ENCODE data around the gene CCDC112. TPM values are rescaled to one million over a fixed set of nuclear protein-coding genes. Genes with fewer than 3 reads are reported as not detected.
"Not testable (repeated sequence)": the region's sequence is repeated elsewhere in the genome, so short reads cannot be mapped to it uniquely, and the experiment has no call there.

CCDC112 gene, protein sequence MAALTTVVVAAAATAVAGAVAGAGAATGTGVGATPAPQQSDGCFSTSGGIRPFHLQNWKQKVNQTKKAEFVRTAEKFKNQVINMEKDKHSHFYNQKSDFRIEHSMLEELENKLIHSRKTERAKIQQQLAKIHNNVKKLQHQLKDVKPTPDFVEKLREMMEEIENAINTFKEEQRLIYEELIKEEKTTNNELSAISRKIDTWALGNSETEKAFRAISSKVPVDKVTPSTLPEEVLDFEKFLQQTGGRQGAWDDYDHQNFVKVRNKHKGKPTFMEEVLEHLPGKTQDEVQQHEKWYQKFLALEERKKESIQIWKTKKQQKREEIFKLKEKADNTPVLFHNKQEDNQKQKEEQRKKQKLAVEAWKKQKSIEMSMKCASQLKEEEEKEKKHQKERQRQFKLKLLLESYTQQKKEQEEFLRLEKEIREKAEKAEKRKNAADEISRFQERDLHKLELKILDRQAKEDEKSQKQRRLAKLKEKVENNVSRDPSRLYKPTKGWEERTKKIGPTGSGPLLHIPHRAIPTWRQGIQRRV
- total RNA-seq, result 4.6 TPM
- long read RNA-seq, partial matches to known transcripts, result 6 of 8 reads
- long read RNA-seq, other reads (novel, unspliced or antisense), result 0 of 8 reads

DNA sequence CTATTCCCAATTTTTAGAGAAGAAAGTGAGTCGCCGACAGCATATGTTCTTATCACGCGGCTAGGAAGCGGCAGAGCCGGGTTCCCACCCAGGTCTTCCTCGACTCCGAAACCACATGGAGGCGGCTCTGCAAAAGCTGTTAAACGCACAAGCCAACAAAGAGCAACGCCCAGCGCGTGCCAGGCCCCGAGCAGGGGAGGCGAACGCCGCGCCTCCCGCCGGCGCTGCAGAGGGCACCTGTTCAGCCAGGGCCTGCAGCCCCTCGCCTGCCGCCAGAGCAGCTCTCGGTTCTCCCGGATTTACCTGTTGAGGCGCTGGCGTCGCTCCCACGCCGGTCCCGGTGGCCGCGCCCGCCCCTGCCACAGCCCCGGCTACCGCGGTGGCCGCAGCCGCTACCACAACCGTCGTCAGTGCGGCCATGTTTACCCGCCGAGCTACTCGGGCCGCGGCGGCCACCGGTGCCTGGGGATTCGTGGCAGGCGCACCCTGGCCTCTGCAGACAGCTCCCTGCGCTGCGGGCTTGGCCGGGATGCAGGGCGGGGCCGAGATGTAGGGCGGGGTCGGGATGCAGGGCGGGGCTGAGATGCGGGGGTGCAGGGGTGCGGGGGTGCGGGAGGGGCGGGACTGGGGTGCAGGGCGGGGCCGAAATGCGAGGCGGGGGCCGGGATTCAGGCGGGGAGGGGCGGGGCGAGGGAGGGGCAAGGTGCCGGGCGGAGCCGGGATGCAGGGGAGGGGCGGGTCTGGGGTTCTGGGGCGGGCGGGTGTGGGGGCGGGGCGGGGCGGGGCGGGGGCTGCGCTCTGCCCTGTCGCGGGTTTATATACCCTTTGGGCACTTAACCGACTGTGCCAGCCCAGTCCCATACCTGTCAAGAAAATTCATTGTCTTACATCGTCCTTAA lies at the start of gene CCDC112:
Gene CCDC112, minus strand, starts transcription at position 531 of the 899 bp plus-strand sequence. Its CDS starts 111 bp downstream, at position 420.
- DNase-seq (peak; percentile 88), ATAC-seq (peak; percentile 95)
- intact Hi-C loops (cut with micrococcal nuclease), result no loop called here

DNA sequence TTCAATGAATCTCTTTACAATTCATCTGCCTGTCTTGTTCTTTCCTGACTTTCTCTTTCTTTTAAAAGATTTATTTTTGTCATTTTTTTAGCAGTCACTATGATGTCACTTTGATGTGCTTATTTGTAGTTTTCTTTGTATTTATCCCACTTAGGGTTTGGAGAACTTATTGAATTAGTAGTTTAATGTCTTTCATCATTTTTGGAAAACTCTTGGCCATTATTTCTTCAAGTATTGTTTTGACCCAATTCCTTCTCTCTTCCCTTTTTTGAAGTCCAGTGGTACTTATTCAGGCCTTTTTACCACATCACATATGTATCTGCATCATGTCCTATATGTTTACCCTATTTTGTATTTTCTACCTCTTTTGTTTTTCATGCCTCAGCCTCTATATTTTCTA lies 48.9 kb upstream of the CCDC112 start:
- DNase-seq (no peak), ATAC-seq (no peak)
- intact Hi-C loops (cut with micrococcal nuclease), result no loop called here

DNA sequence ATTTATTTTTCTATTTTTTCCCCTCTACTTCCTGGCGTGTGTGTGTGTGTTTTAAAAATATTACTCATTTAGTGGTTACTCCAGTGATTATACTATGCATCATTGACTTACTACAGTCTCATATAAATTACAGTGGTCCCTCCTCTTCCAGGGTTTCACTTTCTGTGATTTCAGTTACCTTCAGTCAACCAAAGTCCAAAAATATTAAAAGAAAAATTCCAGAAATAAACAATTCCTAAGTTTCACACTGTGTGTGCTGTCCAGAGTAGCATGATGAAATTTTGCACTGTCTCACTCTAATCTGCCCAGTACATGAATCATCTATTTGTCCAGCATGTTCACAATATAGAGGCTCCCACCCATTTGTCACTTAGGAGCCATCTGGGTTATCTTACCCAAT lies 47.4 kb upstream of the CCDC112 start:
- no peak for DNase-seq
- no peak for ATAC-seq
- intact Hi-C loops (cut with micrococcal nuclease), result no loop called here

DNA sequence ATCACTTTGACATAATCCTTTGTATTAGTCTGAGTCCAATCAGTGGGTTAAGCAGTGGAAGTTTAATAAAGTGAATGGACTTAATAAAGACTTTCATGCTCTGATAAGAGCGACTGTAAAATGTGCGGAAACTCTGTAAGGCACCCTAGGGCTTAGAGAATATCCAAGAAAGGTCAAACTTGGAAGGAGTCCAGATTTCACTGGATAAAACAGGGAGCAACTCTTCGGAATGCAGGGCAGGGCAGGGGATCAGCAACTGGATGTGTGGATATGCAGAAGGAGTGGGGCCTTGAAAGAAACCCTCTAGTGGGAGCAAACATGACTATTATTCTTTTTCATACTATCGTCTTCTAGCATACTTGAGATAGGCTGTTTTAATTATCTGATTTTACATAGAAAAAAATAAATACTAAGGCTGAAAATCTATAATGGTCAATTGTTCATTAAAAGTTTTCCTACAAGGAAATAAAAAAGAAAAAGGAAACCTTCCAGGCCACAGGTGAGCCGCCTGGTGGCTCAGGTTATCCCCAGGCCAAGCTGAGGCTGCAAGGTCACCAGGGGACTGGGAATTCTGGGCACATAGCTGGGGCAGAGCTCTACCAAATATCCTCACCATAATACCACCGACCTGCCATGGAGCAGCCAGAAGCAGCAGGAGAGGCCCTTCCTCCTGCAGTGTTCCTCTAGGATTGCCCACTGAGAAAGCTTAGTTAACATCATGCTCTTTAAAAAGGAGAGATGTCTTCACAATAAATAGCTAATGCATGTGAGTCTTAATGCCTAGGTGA lies 46.3 kb upstream of the CCDC112 start:
- intact Hi-C loops (cut with micrococcal nuclease), result no loop called here
- ATAC-seq (no peak), DNase-seq (no peak)

DNA sequence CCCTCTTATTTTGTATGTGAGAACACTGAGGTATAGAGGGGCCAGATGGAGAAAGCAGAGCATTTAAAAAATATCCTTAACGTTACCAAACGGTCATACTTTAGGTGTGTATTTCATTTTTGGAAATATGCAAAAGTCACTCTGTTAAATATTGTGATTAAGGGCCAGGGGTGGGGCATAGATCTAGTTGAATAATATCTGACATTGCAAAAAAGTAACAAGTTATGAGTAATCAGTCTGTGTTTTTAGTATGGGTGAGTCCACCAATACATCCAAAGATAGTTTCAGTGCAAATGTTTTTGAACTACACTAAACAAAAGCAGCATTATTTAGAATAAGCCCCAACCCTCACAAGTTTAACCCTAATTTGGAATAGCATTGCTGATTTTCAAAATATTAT lies 45.3 kb upstream of the CCDC112 start:
- no peak for ATAC-seq
- intact Hi-C loops (cut with micrococcal nuclease), result no loop called here
- no peak for DNase-seq

DNA sequence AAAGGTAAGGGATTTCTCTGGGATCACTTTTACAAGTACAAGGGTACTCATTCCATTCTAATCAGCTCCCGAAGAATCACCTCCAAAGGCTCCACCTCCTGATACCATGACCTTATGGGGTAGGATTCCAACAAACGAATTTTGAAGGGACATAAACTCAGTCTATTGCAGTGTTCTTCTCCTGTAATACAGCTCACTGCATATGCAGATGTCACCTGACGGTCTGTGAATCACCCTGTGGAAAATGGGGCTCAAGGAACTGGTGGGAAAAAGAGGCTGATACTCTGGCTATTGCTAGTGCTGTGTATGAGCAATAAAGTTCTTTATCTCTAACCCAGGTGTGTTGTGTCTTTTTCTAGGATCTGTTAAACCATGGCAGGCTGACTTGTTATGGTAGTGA lies 42.4 kb upstream of the CCDC112 start:
- no peak for ATAC-seq
- intact Hi-C loops (cut with micrococcal nuclease), result no loop called here
- no peak for DNase-seq

DNA sequence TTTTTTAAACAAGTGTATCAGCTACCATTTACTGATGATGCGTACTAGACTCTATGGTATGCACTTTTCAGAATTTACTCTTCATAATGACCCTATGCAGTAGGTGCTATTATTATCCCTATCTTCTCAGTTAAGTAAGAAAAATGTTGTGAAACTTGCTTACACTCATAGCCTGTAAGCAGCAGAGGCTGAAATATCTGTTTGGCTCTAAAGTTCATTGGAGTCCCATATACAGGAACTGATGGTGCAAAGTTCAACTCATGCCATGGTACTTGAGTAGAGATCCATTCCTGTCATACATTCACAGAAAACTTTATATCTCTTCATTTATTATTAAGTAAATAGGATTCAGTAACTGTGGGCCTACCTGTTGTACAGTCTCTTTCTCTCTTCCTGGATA lies 41.4 kb upstream of the CCDC112 start:
- no peak for ATAC-seq
- no peak for DNase-seq
- intact Hi-C loops (cut with micrococcal nuclease), result no loop called here

DNA sequence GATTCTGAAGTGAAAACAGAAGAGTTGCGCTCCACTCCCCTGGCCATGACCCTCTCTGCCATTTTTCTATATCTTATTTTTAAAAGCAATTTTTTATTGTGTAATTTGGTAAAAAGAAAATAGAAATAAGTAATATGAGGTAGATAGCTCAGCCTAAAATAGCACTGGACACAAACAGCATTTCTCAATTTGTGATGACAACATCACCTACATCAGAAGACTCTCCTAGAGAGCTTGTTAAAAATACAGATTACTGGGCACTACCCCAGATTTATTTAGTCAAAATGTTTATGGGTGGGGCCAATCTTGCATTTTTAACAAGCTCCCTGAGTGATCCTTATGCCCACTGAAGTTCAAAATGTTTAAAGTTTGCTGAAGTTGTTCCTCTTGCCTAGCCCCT lies 40.5 kb upstream of the CCDC112 start:
- ATAC-seq, result no peak
- intact Hi-C loops (cut with micrococcal nuclease), result no loop called here
- no peak for DNase-seq

DNA sequence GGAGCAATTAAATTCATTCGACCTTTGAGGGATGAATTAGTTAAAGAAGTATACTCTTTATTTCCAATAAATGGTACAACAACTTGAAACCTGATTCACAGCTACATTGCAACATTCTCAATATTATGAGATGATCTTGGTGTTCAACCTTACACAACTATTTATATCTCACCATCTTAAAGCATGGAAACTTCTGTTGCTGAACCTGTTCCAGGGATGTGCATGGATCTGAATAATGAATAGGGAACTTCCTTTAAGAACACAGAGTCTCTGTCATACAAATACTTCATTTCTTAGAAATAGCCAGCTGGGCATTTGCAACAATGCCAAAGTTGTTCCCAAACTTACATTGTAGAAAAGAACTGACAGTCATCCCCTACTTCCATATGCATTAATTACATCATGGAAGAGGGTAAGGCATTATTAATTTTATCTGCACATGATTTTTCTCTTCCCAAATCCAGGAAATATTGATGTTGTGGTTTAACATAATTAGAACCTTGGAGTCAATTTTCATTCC lies 39.8 kb upstream of the CCDC112 start:
- intact Hi-C loops (cut with micrococcal nuclease), result no loop called here
- ATAC-seq (no peak), DNase-seq (no peak)

DNA sequence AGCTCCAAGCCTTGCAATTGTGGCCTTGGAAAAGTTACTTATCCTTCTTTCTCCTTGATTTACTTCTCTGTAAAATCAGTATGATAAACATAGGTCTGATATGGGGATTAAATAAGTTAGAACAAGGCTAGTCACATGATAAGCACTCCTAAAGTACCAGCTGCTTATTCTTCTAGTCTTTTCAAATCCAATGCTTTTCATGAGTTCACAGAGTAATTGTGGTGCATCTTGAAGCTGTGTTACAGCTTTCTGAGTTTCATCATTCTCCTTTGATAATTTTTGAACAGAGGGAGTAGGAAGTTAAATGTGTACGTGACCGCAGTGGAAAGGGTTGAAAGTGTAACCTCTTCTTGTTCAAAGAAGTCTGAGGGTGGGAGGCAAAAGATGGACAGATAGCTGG lies 38.8 kb upstream of the CCDC112 start:
- ATAC-seq, result no peak
- intact Hi-C loops (cut with micrococcal nuclease), result no loop called here

DNA sequence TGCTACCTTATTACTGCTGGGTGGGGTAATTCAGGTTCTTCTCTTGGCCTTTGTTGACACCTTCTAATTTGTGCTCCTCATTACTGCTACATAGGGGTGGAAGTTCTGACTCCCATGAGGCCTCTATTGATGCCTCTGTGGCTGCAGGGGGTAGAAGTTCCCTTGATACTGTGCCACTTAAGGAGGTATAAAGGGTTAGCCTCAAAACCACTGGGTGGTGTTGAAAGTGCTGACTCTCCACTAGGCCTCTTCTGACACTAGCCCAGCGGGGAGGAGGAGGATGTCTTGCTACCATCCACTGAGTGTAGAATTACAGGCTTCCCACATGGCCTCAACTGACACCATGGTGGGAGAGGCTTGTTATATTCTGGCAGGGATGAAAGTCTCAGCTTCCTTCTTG lies 36.7 kb upstream of the CCDC112 start:
- ATAC-seq, result no peak

More for the DNA sequence above, 38.8 kb upstream of the CCDC112 start:
- DNase-seq, result no peak

DNA sequence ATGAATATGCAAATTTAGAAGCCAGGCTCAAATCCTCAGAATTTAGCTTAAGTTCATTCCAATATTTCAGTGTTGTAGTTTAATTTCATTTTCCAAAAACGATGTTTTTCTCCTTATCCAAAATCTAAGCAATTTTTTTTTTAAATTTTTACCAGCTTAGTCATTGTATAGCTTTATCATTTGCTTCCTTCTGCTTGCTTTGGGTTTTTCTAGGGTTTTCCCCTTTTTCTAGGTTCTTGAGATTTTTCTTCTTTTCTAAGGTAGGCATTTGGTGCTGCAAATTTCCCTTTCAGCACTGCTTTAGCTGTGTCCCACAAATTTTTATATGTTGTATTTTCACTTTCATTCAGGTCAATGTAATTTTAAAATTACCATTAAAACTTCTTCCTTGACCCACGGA lies 34.4 kb upstream of the CCDC112 start:
- DNase-seq, result no peak
- ATAC-seq, result no peak
- intact Hi-C loops (cut with micrococcal nuclease), result no loop called here

More for the DNA sequence above, 36.7 kb upstream of the CCDC112 start:
- no peak for DNase-seq
- intact Hi-C loops (cut with micrococcal nuclease), result no loop called here

DNA sequence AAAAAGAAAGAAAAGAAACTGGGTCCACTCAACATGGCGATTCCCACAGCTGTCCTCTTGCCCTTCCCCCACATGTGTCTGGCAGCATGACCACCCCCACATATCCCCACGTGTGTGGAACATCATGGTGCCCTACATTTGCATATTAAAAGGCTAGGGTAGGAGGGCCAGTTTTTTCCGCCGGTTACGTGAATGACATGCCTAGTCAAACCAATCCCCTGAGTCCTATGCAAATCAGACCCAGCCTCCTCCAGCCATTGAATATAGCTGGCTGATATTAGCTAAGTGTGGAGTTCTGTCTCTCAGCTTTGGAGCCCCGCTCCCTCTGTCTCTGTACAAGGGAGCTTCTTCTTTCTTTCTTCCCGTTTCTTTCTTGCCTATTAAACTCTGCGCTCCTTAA lies 33.0 kb upstream of the CCDC112 start:
- DNase-seq (no peak), ATAC-seq (no peak)
- intact Hi-C loops (cut with micrococcal nuclease), result no loop called here

DNA sequence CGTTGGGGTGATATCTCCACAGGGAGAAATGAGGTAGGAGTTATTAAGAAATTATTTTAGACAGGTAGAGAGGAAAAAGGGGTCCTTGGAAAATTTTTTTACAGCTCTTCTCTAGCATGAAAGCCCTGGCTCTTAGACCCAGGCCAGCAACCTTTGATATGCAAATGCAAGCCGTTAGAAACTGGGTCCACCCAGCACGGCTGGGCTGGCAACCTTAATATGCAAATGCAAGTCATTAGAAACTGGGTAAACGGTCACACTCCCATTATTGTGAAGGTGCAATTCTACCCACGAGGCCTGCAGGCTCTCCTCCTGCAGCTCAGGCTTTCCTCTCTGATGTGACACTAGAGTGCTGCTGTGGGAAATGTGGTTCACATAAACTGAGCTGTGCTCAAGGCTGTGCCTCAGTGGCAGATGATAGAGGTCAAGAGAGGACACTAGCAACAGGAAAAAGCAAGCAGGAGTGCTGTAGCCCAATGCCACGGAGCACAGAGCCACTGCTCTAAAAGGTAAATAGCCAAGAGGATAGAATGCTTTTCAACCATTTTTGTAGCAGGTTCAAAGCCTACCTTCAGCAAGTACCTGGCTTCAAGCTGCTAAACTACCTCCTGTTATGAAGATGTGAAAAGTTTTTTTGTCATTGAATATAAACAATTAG lies 32.3 kb upstream of the CCDC112 start:
- ATAC-seq; DNase-seq; intact Hi-C loops (cut with micrococcal nuclease): not testable (repeated sequence)

DNA sequence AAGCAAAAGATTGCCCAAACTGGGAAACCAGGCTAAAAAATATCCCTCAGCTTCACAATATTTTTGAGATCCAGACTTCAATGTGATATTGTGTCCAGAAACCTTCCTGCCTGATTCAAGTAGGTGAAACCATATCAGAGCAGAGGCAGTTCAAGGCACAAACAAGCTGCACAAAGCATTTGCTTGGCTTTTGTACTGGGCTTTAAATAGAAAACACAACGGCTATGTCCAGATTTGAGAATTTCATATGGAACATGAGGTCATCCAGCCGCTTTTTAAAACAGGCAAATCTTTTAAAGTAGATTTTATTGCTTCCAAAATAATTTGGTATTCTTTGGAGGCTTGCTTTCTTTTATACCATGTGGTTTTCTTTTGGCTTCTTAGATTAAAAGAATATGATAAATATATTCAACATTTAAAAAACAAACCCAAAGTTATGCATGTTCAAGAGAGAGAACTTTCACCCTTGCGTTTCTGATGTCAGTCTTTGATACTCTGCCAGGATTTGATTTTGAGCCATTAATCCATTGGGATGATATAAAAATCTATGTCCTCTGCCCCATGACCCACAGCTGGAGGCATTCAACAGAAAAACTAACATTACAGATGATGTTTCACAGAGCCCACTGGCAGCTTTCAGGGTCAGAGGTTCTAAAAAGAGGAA lies 29.0 kb upstream of the CCDC112 start:
- intact Hi-C loops (cut with micrococcal nuclease), result no loop called here
- DNase-seq (no peak), ATAC-seq (peak; percentile 83)

DNA sequence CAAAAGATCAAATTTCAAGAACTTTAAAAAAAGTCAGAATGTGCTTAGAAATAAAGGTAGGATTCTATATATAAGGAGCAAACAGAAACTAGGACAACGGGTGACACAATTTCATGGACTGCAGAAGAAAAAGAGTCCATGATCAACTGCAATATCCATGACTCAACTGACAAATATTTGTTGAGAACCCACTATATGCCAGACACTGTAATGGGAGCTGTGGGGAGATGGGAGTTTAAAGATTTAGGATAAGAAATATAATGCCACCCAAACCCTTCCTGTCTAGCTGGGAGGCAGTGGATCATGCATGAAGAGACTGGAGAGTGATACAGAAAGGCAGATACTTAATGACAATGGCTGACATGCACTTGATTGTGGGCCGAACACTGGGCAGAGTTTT lies 27.6 kb upstream of the CCDC112 start:
- intact Hi-C loops (cut with micrococcal nuclease), result no loop called here

DNA sequence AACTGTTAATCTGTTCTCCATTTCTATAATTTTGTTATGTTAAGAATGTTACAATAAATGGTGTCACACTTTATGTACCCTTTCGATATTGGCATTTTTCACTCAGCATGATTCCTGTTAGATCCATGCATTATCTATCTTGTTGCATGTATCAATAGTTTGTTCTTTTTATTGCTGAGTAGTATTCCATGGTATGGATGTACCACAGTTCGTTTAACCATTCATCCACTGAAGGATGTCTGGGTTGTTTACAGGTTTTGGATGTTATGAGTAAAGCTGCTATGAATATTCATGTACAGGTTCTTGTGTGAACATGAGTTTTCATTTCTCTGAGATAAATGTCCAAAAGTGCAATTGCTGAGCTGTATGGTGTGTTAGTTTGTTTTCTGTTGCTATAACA lies 26.3 kb upstream of the CCDC112 start:
- intact Hi-C loops (cut with micrococcal nuclease), result no loop called here
- ATAC-seq (no peak), DNase-seq (no peak)

More for the DNA sequence above, 27.6 kb upstream of the CCDC112 start:
- DNase-seq, result no peak
- no peak for ATAC-seq

DNA sequence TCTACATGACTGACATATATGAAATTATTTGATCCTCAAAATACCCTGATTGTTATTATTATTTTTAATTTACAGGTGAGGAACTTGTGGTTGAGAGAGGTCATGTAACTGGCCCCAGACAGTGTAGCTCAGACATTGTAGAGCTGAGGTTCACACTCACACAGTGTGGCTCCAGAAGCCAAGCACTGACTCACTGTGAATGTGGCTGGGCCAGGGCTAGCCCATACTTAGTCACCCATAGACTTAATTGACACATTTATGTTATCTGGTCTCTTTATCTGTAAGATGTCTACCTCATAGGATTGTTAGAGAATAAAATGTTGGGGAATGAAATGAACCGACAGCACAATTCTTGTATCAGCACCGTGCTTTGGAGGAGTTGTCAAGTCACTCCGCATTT lies 24.9 kb upstream of the CCDC112 start:
- ATAC-seq (no peak), DNase-seq (no peak)
- intact Hi-C loops (cut with micrococcal nuclease), result no loop called here

Measured in left ventricle myocardium superior (tissue), 1 donor.